AG10803 (cell line): Measurements from ENCODE around the gene DCTD.

Experiments used
- DNase-seq: peaks from one replicate; pipeline ENCODE4 v3.0.0; 2010; ENCODE audit warnings: low read depth
- H3K4me3 ChIP-seq: 2 replicates; pipeline ENCODE4 v1.5.1; 2011; ENCODE audit warnings: mild to moderate bottlenecking, low read length, control low read depth
- TF ChIP-seq, protein P1 (sequence below): conservative IDR thresholded peaks from 2 replicates; pipeline ENCODE4 v1.5.1; 2011; ENCODE audit warnings: mild to moderate bottlenecking, low read length, control low read depth, inconsistent platforms

The DCTD gene

DNA sequence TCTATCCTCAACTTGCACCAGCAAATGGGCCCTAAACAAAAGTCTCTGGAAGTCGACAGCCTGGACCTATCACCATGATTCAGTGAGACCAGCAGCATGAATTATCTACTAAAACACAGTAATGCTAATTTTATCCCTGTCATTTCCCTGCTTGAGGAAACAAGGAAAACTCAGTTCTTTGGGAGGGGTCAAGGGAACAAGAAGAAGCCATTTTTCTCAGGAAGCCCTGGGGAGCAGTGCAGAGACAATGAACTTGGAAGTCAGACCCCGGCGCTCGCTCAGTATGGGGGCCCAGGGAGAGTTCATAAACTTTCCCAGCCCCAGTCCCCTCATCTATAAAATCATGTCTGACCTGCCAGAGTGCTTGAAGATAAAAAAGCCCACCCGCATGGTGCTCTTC is 50.4 kb downstream of the DCTD start:
- H3K4me3 ChIP-seq: no peak overlapping the region
- TF ChIP-seq, protein P1, sequence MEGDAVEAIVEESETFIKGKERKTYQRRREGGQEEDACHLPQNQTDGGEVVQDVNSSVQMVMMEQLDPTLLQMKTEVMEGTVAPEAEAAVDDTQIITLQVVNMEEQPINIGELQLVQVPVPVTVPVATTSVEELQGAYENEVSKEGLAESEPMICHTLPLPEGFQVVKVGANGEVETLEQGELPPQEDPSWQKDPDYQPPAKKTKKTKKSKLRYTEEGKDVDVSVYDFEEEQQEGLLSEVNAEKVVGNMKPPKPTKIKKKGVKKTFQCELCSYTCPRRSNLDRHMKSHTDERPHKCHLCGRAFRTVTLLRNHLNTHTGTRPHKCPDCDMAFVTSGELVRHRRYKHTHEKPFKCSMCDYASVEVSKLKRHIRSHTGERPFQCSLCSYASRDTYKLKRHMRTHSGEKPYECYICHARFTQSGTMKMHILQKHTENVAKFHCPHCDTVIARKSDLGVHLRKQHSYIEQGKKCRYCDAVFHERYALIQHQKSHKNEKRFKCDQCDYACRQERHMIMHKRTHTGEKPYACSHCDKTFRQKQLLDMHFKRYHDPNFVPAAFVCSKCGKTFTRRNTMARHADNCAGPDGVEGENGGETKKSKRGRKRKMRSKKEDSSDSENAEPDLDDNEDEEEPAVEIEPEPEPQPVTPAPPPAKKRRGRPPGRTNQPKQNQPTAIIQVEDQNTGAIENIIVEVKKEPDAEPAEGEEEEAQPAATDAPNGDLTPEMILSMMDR: no peak
- DNase-seq: no peak

DNA sequence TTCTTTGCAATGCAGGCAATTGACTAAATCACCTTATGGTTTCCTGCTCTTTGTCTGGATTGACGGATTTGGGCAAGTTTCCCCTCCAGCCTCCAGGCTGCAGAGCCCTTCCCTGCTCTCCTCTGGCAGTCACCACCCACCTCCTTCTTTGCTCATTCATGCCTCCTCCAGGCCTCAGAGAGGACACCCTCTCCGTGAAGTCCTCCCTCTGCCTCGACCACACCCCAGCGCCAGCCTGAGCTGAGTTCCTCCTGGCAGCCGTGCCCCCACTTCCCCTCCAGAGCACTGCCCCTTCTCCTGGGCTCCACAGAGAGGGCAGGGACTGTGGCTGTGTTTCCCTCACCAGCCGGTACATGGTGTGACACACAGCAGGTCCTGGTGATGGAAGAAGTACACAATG is 53.7 kb downstream of the DCTD start:
- TF ChIP-seq, protein P1: no peak
- no peak for DNase-seq
- H3K4me3 ChIP-seq: no peak overlapping the region

DNA sequence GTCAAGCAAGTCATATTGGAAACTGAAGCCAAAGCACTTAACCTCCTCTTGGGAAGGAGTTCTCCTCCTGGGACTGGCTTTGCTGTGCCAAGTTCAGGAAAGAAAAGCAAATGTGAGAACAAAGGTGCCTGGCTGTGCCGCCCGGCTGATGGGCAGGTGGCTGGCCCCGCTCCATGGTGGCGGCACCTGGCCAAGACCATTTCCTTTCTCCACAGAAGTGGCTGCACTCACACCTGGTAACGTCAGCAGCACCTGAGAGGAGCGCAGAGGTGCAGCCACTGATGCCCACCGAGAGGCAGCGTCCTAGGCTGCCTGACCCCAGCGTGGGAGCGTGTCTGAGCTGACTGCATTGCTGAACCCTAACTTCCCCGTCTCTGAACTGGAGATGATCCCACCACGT is 54.3 kb downstream of the DCTD start:
- DNase-seq: no peak
- no peak overlapping the region for H3K4me3 ChIP-seq
- TF ChIP-seq, protein P1: no peak

DNA sequence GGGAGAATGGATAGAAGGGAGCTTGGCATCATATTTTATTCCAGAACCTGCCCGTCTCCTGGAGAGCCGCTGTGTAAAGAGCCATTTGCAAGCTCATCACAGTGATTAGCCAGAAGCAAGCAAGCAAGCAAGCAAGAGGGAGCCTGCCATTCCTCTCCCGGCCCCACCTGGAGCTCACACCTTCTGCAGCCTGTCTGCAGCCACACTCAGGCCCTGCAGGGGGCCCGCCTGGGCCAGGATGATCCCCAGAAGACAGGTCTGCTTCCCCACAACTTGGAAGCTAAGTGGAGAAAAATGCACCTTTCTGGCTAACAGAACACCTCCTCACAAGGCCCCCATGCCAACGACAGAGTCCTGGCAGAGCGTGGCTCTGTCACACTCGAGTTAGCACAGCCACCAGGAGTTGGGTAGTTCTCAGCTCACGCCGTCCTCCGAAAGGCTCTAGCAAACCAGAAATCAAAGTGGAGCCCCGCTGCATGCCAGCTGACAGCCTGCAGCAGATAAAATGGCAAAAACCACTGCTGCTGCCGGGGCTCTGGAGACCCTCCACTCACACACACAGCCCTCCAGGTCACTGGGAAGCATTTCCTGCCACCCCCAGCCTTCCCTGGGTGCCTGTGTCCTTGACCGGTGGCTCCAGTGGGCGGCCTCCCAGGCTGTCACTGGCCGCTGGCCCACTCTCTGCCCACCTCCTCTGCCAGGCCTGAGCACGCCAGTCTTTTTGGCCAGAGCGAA is 54.9 kb downstream of the DCTD start:
- H3K4me3 ChIP-seq: no peak overlapping the region
- DNase-seq: no peak
- TF ChIP-seq, protein P1: no peak

DNA sequence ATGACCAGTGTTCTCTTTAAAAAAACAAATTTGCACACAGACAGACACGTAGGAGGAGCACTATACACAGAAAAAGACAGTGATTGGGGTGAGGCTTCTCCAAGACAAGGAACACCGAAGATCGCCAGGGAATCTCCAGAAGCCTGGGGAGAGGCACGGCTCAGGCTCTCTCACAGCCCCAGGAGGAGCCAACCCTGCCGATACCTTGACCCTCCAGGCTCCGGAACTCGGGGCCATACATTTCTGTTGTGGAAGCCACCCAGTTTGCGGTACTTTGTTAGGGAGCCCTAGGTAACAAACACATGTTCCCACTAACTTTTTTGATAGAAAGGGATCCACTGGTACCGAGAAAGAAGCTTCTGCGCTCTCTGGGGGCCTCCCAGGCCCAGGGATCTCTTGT is 55.8 kb downstream of the DCTD start:
- TF ChIP-seq, protein P1: no peak
- no peak overlapping the region for H3K4me3 ChIP-seq
- DNase-seq: no peak

DNA sequence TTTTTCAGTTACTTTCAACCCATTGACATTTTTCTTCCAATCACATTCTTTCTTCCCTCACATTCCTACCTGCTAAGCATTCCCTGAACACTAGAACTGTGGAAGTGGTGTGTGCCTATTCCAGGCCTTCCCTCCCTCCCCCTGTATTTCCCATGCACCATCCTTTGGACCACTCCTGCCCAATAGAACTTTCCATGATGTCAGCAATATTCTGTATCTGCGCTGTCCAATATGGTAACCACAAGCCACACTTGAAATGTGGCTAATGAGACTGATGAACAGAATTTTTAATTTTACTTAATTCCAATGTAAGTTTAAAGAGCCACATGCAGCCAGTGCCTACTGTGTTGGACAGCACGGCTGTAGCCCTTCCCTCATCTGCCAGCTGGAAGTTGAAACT is 57.5 kb downstream of the DCTD start:
- TF ChIP-seq, protein P1: no peak
- DNase-seq: no peak
- H3K4me3 ChIP-seq: no peak overlapping the region

DNA sequence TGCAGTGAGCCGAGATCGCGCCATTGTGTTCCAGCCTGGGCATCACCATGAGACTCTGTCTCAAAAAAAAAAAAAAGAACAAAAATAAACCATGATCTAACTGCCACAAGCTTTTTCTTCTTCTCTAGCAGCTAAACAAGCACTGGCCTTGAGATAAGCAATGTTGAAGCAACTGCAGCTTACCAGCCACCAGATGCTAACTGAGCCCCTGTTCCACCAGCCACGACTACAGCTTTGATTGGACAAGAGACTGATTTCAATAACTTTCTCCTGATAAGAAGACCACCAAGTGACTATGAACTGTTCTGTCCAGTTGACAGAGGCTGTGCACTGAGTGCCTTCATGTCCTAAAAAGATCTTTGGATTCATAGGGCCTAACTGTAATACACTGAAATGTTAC is 58.5 kb downstream of the DCTD start:
- no peak for DNase-seq
- no peak overlapping the region for H3K4me3 ChIP-seq
- TF ChIP-seq, protein P1: no peak
